ENCODE data around the gene STK35. TPM values are rescaled to one million over a fixed set of nuclear protein-coding genes. Genes with fewer than 3 reads are reported as not detected.
A peak's percentile ranks its signal among the peaks of the same experiment; 100 is the strongest.

Gene STK35
- total and polyA plus RNA-seq, 2 of the 13 experiments (the other 11 are each of a cell fraction or from before 2014, with no cell fraction given), result 27.4 to 29.8 TPM

- 0 out of 2 replicates have a peak, but pooled peaks have one; percentile 63 for TF ChIP-seq ZNF646 (CRISPR knock-in tag; IDR thresholded peaks at IDR 0.05)
- peak; percentile 55; the same call in 1 of the 2 replicates for TF ChIP-seq PAXIP1 (CRISPR knock-in tag; conservative IDR thresholded peaks at IDR 0.05)
- no peak for TF ChIP-seq NONO (IDR thresholded peaks at IDR 0.05)
- TF ChIP-seq NONO (CRISPR knock-in tag; conservative IDR thresholded peaks at IDR 0.05), result 0 out of 2 replicates have a peak, but pooled peaks have one; percentile 24
- TF ChIP-seq FOXK2 (IDR thresholded peaks at IDR 0.05), result no peak
- no peak for TF ChIP-seq ZNF552 (CRISPR knock-in tag; IDR thresholded peaks at IDR 0.05; ENCODE audit: borderline replicate concordance)
- TF ChIP-seq GZF1 (CRISPR knock-in tag; IDR thresholded peaks at IDR 0.05), result peak; percentile 11; the same call in 1 of the 2 replicates
- peak; percentile 49 for TF ChIP-seq ZNF781 (CRISPR knock-in tag; IDR thresholded peaks at IDR 0.05; ENCODE audit: borderline replicate concordance, not compliant biosample characterization)
- TF ChIP-seq ZNF468 (CRISPR knock-in tag; IDR thresholded peaks at IDR 0.05), result 0 out of 2 replicates have a peak, but pooled peaks have one; percentile 70
- TF ChIP-seq ZNF432 (CRISPR knock-in tag; IDR thresholded peaks at IDR 0.05; ENCODE audit: borderline replicate concordance), result no peak
- no peak for TF ChIP-seq ZNF776 (CRISPR knock-in tag; IDR thresholded peaks at IDR 0.05)
- no peak; the same call in 1 of the 2 replicates for TF ChIP-seq ZNF704 (CRISPR knock-in tag; IDR thresholded peaks at IDR 0.05; ENCODE audit: borderline replicate concordance)
- TF ChIP-seq WIZ (CRISPR knock-in tag; IDR thresholded peaks at IDR 0.05), result no peak
- TF ChIP-seq KAT2B (IDR thresholded peaks at IDR 0.05; ENCODE audit: borderline replicate concordance, low read depth, low read length), result no peak
- TF ChIP-seq ISL2 (CRISPR knock-in tag; IDR thresholded peaks at IDR 0.05), result peak; percentile 39; the same call in 1 of the 2 replicates
- TF ChIP-seq ZNF543 (CRISPR knock-in tag; IDR thresholded peaks at IDR 0.05), result no peak
These were observed 2.0 kb downstream of the STK35 start (continued) for GRCh38 chr20:2103461-2104153.

All from HepG2 (cell line).